Coronary artery (tissue), 2 donors: ENCODE results near the gene PTPN1.

Experiments used
- DNase-seq: peaks from one replicate; pipeline ENCODE4 v3.0.0-alpha.2; 2017; ENCODE audit warnings: low spot score
- H3K27ac ChIP-seq, 2 donors: fragments of 200-600 bp; sonication (generic); one replicate each; pipeline ENCODE4 v1.5.1; 2016 to 2019
- H3K4me3 ChIP-seq: fragments of 200-600 bp; sonication (generic); 2 replicates; pipeline ENCODE4 v1.5.1; 2016; ENCODE audit warnings: mild to moderate bottlenecking, moderate library complexity
- CTCF ChIP-seq: fragments of 200-600 bp; sonication (generic); IDR thresholded peaks from one replicate; pipeline ENCODE4 v1.5.1; 2019; ENCODE audit warnings: antibody characterized with exemption

PTPN1 gene

GRCh38 chr20:50588034-50588736 is 78.0 kb downstream of the PTPN1 start:
- H3K4me3 ChIP-seq: no peak overlapping the region
- no peak for DNase-seq
- H3K27ac ChIP-seq: no peak overlapping the region
- peak; percentile 81 for TF ChIP-seq CTCF

- Histone ChIP-seq H3K4me3 (no peak overlapping the region), H3K27ac (no peak overlapping the region)
- no peak for DNase-seq
- no peak for TF ChIP-seq CTCF
Measured at GRCh38 chr20:50589548-50590347, 79.6 kb downstream of the PTPN1 start.

- H3K27ac ChIP-seq: no peak overlapping the region
- no peak for TF ChIP-seq CTCF
- no peak for DNase-seq
- no peak overlapping the region for H3K4me3 ChIP-seq
Measured at GRCh38 chr20:50590348-50590664, 80.1 kb downstream of the PTPN1 start.

GRCh38 chr20:50591233-50591852 is 81.2 kb downstream of the PTPN1 start:
- DNase-seq: no peak
- TF ChIP-seq CTCF: no peak
- no peak overlapping the region for H3K4me3 ChIP-seq
- no peak overlapping the region for H3K27ac ChIP-seq

DNA sequence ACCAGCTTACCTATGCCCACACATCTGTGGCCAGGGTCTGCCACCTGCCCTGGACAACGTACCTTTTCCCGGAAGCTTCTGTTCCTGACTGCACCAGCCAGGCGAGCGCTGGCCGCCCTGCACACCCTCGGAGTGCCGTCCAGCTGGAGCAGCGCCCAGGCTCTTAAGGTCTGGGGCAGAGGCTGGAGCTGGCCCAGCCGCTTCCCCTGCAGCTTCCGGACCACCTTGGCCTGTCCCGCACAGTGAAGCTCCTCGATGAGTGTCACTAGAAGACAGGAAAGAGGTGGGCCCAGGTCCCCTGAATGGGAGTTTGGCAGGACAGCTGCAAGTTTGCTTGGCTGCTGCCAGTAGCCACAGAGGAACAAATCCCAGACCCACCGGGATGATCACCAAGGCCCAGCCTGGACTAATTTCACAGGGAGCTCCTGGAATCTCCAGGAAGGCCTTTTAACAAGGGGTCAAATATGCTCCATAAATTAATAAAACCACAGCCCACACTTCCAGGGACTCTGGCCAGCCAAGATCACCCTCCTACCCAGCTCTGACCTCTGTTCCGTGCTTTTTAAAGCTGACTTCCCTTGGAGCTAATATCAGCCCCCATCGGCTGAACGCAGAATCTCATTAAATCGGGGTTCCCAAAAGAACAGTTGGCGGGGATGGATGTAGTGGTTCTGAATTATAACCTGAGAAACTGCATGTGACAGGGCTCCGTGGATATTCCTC is 82.3 kb downstream of the PTPN1 start:
- TF ChIP-seq CTCF: no peak
- Histone ChIP-seq H3K27ac (no peak overlapping the region), H3K4me3 (no peak overlapping the region)
- DNase-seq: no peak

- no peak for DNase-seq
- TF ChIP-seq CTCF: no peak
- Histone ChIP-seq H3K27ac (no peak overlapping the region), H3K4me3 (no peak overlapping the region)
Measured at GRCh38 chr20:50593005-50593335, 82.8 kb downstream of the PTPN1 start.
